HCT116 (cell line): ENCODE data around the gene PLD4. TPM values are rescaled to one million over a fixed set of nuclear protein-coding genes. Genes with fewer than 3 reads are reported as not detected.
"Not testable (repeated sequence)": the region's sequence is repeated elsewhere in the genome, so short reads cannot be mapped to it uniquely, and the experiment has no call there.

Experiments
- ATAC-seq: fragments of 200-7000 bp; cut with Tn5 transposase; 2 replicates; pipeline ENCODE4 v1.9.1; 2020; ENCODE audit warnings: mild to moderate bottlenecking, moderate library complexity
- BruUV-seq: library from RNA; stranded (reverse); fragments of 400-500 nt; replicated peaks from 2 replicates; lab custom pipeline; 2021; lab: Mats Ljungman, UMichigan
- CTCF ChIA-PET: fragments of 300-600 bp; sonication (Branson Sonifier 250); formaldehyde crosslinking; loops from one replicate; lab custom pipeline; 2021; ENCODE audit warnings: antibody characterized with exemption; lab: Charles Lee
- POLR2A ChIA-PET: fragments of 300-600, 350-600 bp; sonication (Branson Sonifier 250); formaldehyde crosslinking; loops from one replicate; lab custom pipeline; 2021; ENCODE audit warnings: antibody characterized with exemption; lab: Charles Lee
- RAD21 ChIA-PET, 2 experiments: fragments of 300-600 bp; sonication (Branson Sonifier 250); formaldehyde crosslinking; loops; one replicate each; lab custom pipeline; 2023; ENCODE audit warnings: low total read pairs in 2 of 2; ENCODE audit not compliant: uncharacterized antibody in 2 of 2, unreplicated experiment in 2 of 2, low non-redundant PET in 1 of 2; lab: Charles Lee
- DNase-seq: peaks from one replicate; pipeline ENCODE4 v3.0.0-alpha.2; 2010; ENCODE audit warnings: low read depth, low spot score
- H2AFZ ChIP-seq: fragments of 200-600 bp; shearing (Covaris generic), sonication (generic); 2 replicates; pipeline ENCODE4 v1.6.1; 2017; ENCODE audit warnings: low read depth, mixed run types, mixed read lengths, antibody characterized with exemption, low read length; ENCODE audit not compliant: poor library complexity, severe bottlenecking
- H3K27ac ChIP-seq: 2 replicates; pipeline ENCODE4 v1.5.1; 2012; ENCODE audit warnings: low read depth, low read length
- H3K27me3 ChIP-seq: fragments of 200-600 bp; sonication (generic); 2 replicates; pipeline ENCODE4 v1.6.1; 2016; ENCODE audit warnings: mixed run types, low read length, mixed read lengths; ENCODE audit not compliant: insufficient read depth
- H3K36me3 ChIP-seq, 2 experiments: fragments of 200-500 bp in 1 of 2; fragments of 200-600 bp in 1 of 2; sonication (Bioruptor generic) in 1 of 2; sonication (generic) in 1 of 2; 2 replicates each; pipeline versions ENCODE4 v1.5.1 to v1.6.1; 2014 to 2016; ENCODE audit warnings: low read length in 2 of 2, inconsistent platforms in 1 of 2, mixed read lengths in 1 of 2, mixed run types in 1 of 2; ENCODE audit not compliant: insufficient read depth in 2 of 2, control insufficient read depth in 1 of 2
- H3K4me1 ChIP-seq, 2 experiments: fragments of 200-600 bp in 1 of 2; sonication (generic) in 1 of 2; 2 replicates each; pipeline versions ENCODE4 v1.5.1 to v1.6.1; 2012 to 2017; ENCODE audit warnings: low read length in 2 of 2, inconsistent platforms in 1 of 2, mild to moderate bottlenecking in 1 of 2, mixed read lengths in 1 of 2, mixed run types in 1 of 2, moderate library complexity in 1 of 2; ENCODE audit not compliant: insufficient read depth in 2 of 2, control insufficient read depth in 1 of 2
- H3K4me2 ChIP-seq: fragments of 200-600 bp; sonication (generic); 2 replicates; pipeline ENCODE4 v1.6.1; 2017; ENCODE audit warnings: mixed run types, low read length, mixed read lengths
- H3K4me3 ChIP-seq, 2 experiments: fragments of 200-600 bp in 1 of 2; sonication (generic) in 1 of 2; replicated peaks in 1 of 2; 2 replicates each; pipeline ENCODE4 v1.5.1; 2011 to 2016; ENCODE audit warnings: low read length in 2 of 2, control low read depth in 1 of 2, low read depth in 1 of 2, mild to moderate bottlenecking in 1 of 2, mixed read lengths in 1 of 2, mixed run types in 1 of 2
- H3K79me2 ChIP-seq: fragments of 200-600 bp; sonication (generic); 2 replicates; pipeline ENCODE4 v1.6.1; 2017; ENCODE audit warnings: mild to moderate bottlenecking, mixed run types, low read length, moderate library complexity, mixed read lengths; ENCODE audit not compliant: insufficient read depth
- H3K9ac ChIP-seq: fragments of 200-600 bp; sonication (generic); 2 replicates; pipeline ENCODE4 v1.6.1; 2016; ENCODE audit warnings: low read length, mixed read lengths
- H3K9me2 ChIP-seq: fragments of 200-600 bp; sonication (generic), shearing (Covaris generic); 2 replicates; pipeline ENCODE4 v1.6.1; 2017; ENCODE audit warnings: mixed run types, mild to moderate bottlenecking, moderate library complexity; ENCODE audit not compliant: insufficient read depth
- H3K9me3 ChIP-seq, 2 experiments: fragments of 200-500 bp in 1 of 2; fragments of 200-600 bp in 1 of 2; sonication (Bioruptor generic) in 1 of 2; sonication (generic) in 1 of 2; 2 replicates each; pipeline ENCODE4 v1.6.1; 2014 to 2017; ENCODE audit warnings: low read length in 2 of 2, mixed read lengths in 2 of 2, inconsistent platforms in 1 of 2, low read depth in 1 of 2, mild to moderate bottlenecking in 1 of 2, mixed run types in 1 of 2, moderate library complexity in 1 of 2; ENCODE audit not compliant: control insufficient read depth in 1 of 2, insufficient read depth in 1 of 2
- H4K20me1 ChIP-seq: fragments of 200-600 bp; sonication (generic), shearing (Covaris generic); 2 replicates; pipeline ENCODE4 v1.6.1; 2017; ENCODE audit warnings: mixed run types, mild to moderate bottlenecking, moderate library complexity; ENCODE audit not compliant: insufficient read depth
- ATF3 ChIP-seq: IDR thresholded peaks from 2 replicates; pipeline ENCODE4 v1.6.1; 2012
- CBX3 ChIP-seq: IDR thresholded peaks from 2 replicates; pipeline ENCODE4 v1.6.1; 2012; ENCODE audit warnings: low read depth
- CTCF ChIP-seq, 3 experiments: fragments of 200-600 bp in 1 of 3; sonication (generic) in 1 of 3; IDR thresholded peaks in 2 of 3; conservative IDR thresholded peaks in 1 of 3; 2 replicates each; pipeline ENCODE4 v1.5.1; 2012 to 2017; ENCODE audit warnings: low read depth in 2 of 3, low read length in 2 of 3, antibody characterized with exemption in 1 of 3, borderline replicate concordance in 1 of 3, control low read depth in 1 of 3, mild to moderate bottlenecking in 1 of 3, mixed read lengths in 1 of 3, mixed run types in 1 of 3, moderate library complexity in 1 of 3; ENCODE audit not compliant: insufficient read depth in 1 of 3
- ELF1 ChIP-seq: IDR thresholded peaks from 2 replicates; pipeline ENCODE4 v1.6.1; 2012; ENCODE audit warnings: low read depth, borderline replicate concordance
- EZH2phosphoT487 ChIP-seq: fragments of 200-600 bp; IDR thresholded peaks from 2 replicates; pipeline ENCODE4 v1.6.1; 2018; ENCODE audit warnings: antibody characterized with exemption, borderline replicate concordance
- FOSL1 ChIP-seq: IDR thresholded peaks from 2 replicates; pipeline ENCODE4 v1.6.1; 2012; ENCODE audit warnings: low read depth
- JUND ChIP-seq: IDR thresholded peaks from 2 replicates; pipeline ENCODE4 v1.6.1; 2012
- MAX ChIP-seq: IDR thresholded peaks from 2 replicates; pipeline ENCODE4 v1.6.1; 2012
- POLR2A ChIP-seq: IDR thresholded peaks from 2 replicates; pipeline ENCODE4 v1.7.0; 2011; ENCODE audit warnings: borderline replicate concordance; ENCODE audit not compliant: insufficient read depth, insufficient read length; ENCODE audit errors: extremely low read depth
- RAD21 ChIP-seq: IDR thresholded peaks from 2 replicates; pipeline ENCODE4 v1.6.1; 2012; ENCODE audit warnings: low read depth, mild to moderate bottlenecking
- YY1 ChIP-seq: IDR thresholded peaks from 2 replicates; pipeline ENCODE4 v1.6.1; 2011; ENCODE audit warnings: low read length, low read depth, moderate library complexity, mild to moderate bottlenecking; ENCODE audit not compliant: insufficient replicate concordance; ENCODE audit errors: extremely low read depth
- ZBTB33 ChIP-seq: IDR thresholded peaks from 2 replicates; pipeline ENCODE4 v1.6.1; 2011; ENCODE audit warnings: mild to moderate bottlenecking, low read length, moderate library complexity; ENCODE audit not compliant: insufficient replicate concordance; ENCODE audit errors: extremely low read depth
- ZFX ChIP-seq: fragments of 450-650 bp; IDR thresholded peaks from 2 replicates; pipeline ENCODE4 v1.6.1; 2017
- intact Hi-C: fragments of 100-400 bp; cut with micrococcal nuclease; formaldehyde crosslinking; loops from 2 replicates; pipeline ENCODE4 v1.10.0; 2022
- total RNA-seq: library from RNA; stranded (reverse); gene quantifications from one replicate; pipeline ENCODE4 v1.2.1, GENCODE V29; 2021; ENCODE audit not compliant: unreplicated experiment

Gene PLD4
- total RNA-seq, 1 experiment from 2014 or later, result 0.12 TPM

GRCh38 chr14:104905579-104905933, 19.1 kb upstream of the PLD4 start:
- H3K4me1 ChIP-seq, H3K79me2 ChIP-seq, DNase-seq, H3K4me3 ChIP-seq, ATAC-seq, CTCF ChIA-PET, H3K36me3 ChIP-seq, H3K27ac ChIP-seq, H4K20me1 ChIP-seq, H3K27me3 ChIP-seq, H3K9ac ChIP-seq, H3K4me2 ChIP-seq, BruUV-seq, H3K9me2 ChIP-seq, intact Hi-C loops, H3K9me3 ChIP-seq, H2AFZ ChIP-seq, RAD21 ChIA-PET: not testable (repeated sequence)
- POLR2A ChIA-PET, result interaction anchor here (0.7 kb wide), 1 partner anchor 10 kb away, joined by 3 read pairs; no protein-coding TSS in a partner anchor

GRCh38 chr14:104908303-104908702, 16.4 kb upstream of the PLD4 start:
- no peaks in the 10 kb centered on the region for H3K79me2 ChIP-seq
- H3K4me2 ChIP-seq, result no peak overlapping the region
- intact Hi-C loops, result no loop called here
- H3K27me3 ChIP-seq, result peaks cover 5% of the 10 kb centered on the region; the same call in 1 of the 2 replicates
- H3K36me3 ChIP-seq, result no peaks in the 10 kb centered on the region
- no peaks in the 10 kb centered on the region for H3K4me1 ChIP-seq
- no peak overlapping the region for H3K27ac ChIP-seq
- H4K20me1 ChIP-seq, result no peaks in the 10 kb centered on the region
- POLR2A ChIA-PET, result no interaction called here
- ATAC-seq (no peak), DNase-seq (no peak)
- H3K9me2 ChIP-seq, result no peaks in the 10 kb centered on the region
- BruUV-seq, result no TSS peak
- H2AFZ ChIP-seq, result no peak overlapping the region
- RAD21 ChIA-PET, result no interaction called here
- no peak overlapping the region for H3K9ac ChIP-seq
- H3K4me3 ChIP-seq, result no peak overlapping the region
- CTCF ChIA-PET, result no interaction called here
- H3K9me3 ChIP-seq, result peaks cover 0 to 20% of the 10 kb centered on the region in 2 experiments; a peak in 1 of 4 replicates
- TF ChIP-seq JUND, result no peak
- TF ChIP-seq FOSL1, result no peak
- TF ChIP-seq YY1, result no peak
- no peak for TF ChIP-seq ATF3
- TF ChIP-seq EZH2phosphoT487, result no peak
- no peak for TF ChIP-seq CTCF (IDR thresholded peaks at IDR 0.05 in 2 of 3, conservative IDR thresholded peaks at IDR 0.05 in 1 of 3; ENCODE audit: borderline replicate concordance in 1 of 3, insufficient read depth in 1 of 3, low read depth in 2 of 3, low read length in 2 of 3)
- TF ChIP-seq RAD21, result no peak
- TF ChIP-seq ZBTB33, result no peak
- TF ChIP-seq MAX, result no peak
- no peak for TF ChIP-seq CBX3
- TF ChIP-seq ZFX, result no peak
- TF ChIP-seq ELF1, result no peak
- no peak for TF ChIP-seq POLR2A
